Measurements from ENCODE around the gene CDIPT. TPM values are rescaled to one million over a fixed set of nuclear protein-coding genes. Genes with fewer than 3 reads are reported as not detected.

CDIPT gene
- total and polyA plus RNA-seq, 2 of the 13 experiments (the other 11 are each of a cell fraction or from before 2014, with no cell fraction given) = 54.9 to 97.5 TPM

GRCh38 chr16:29900102-29900887 is 37.3 kb upstream of the CDIPT start, which contains the start of gene ASPHD1 (continued):
- TF ChIP-seq ZNF264 (CRISPR knock-in tag; IDR thresholded peaks at IDR 0.05) (no peak; the same call in 1 of the 2 replicates), POGZ (CRISPR knock-in tag; IDR thresholded peaks at IDR 0.05) (no peak), ISX (CRISPR knock-in tag; conservative IDR thresholded peaks at IDR 0.05) (peak; percentile 99; the same call in 1 of the 2 replicates), SMARCC2 (IDR thresholded peaks at IDR 0.05) (no peak), CCAR2 (optimal IDR thresholded peaks at IDR 0.05; ENCODE audit: low read depth, low read length) (no peak), NKX3-1 (CRISPR knock-in tag; IDR thresholded peaks at IDR 0.05) (0 out of 2 replicates have a peak, but pooled peaks have one; percentile 98), ZNF275 (CRISPR knock-in tag; IDR thresholded peaks at IDR 0.05; ENCODE audit: borderline replicate concordance) (no peak), ETV6 (CRISPR knock-in tag; conservative IDR thresholded peaks at IDR 0.05) (no peak), TEAD2 (CRISPR knock-in tag; IDR thresholded peaks at IDR 0.05) (0 out of 2 replicates have a peak, but pooled peaks have one; percentile 6), ZNF160 (CRISPR knock-in tag; IDR thresholded peaks at IDR 0.05) (no peak; the same call in 1 of the 2 replicates), ETS1 (CRISPR knock-in tag; IDR thresholded peaks at IDR 0.05) (no peak), ZBTB39 (CRISPR knock-in tag; IDR thresholded peaks at IDR 0.05) (no peak; the same call in 1 of the 2 replicates), E2F5 (CRISPR knock-in tag; conservative IDR thresholded peaks at IDR 0.05) (no peak; the same call in 1 of the 2 replicates), SAFB2 (CRISPR knock-in tag; IDR thresholded peaks at IDR 0.05; ENCODE audit: borderline replicate concordance, low read depth) (no peak), ZNF609 (CRISPR knock-in tag; IDR thresholded peaks at IDR 0.05; ENCODE audit: borderline replicate concordance) (peak; percentile 12; the same call in 1 of the 2 replicates), SRSF1 (optimal IDR thresholded peaks at IDR 0.05; ENCODE audit: low read depth, low read length) (peak; percentile 97)
